Measurements from ENCODE around the gene CACNA1A. TPM values are rescaled to one million over a fixed set of nuclear protein-coding genes. Genes with fewer than 3 reads are reported as not detected.
A peak's percentile ranks its signal among the peaks of the same experiment; 100 is the strongest.

The CACNA1A gene
- polyA plus RNA-seq, 3 donors, result 0.08 to 0.09 TPM; not detected in 1

DNA sequence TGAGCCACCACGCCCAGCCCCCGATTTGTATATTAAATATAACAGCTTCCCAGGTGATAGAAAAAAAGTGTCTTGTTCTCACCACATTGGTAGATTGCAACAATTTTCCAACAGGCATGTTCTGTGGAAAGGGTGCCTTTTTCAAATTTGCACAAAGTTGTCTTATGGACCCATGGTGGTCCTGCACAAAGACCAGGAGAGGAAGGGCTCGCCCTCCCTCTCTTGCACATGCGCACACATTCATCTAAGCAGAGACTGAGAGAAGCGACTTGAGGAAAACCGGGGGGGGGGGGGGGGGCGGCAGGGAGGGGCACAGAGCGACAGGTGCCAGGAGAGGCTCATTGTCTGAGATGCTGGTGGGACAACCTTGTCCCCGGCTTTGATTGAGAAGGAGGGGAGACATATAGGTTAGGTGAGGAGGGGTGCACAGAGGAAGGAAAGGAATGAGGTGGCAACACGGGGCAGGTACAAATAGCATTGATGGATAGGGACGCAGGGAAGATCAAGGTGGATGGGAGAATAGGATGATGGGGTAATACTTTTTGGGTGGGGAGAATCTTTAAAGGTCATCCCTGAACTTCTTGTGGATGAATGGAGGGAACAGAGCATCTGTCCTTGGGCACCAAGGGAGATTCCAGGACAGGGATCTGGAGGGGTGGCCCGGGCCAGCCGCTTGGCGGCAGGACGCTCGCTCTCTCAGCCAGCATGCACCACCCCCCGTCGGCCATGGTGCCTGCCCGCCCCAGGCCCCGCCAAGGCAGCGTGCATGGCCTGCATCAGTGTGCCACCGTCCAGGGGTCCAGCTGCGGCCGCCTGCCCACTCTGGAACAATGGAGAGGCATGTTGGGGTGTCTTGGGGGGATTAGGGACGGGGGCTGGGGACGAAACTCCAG lies 280.1 kb downstream of the CACNA1A start:
- H3K4me3 Mint-ChIP-seq, result no peak overlapping the region
- Histone ChIP-seq H3K27ac (ENCODE audit: low read depth in 1 of 2, low read length in 2 of 2) (no peak overlapping the region), H3K27me3 (ENCODE audit: control insufficient read depth in 2 of 2, insufficient read depth in 2 of 2, low read length in 2 of 2) (no peaks in the 10 kb centered on the region), H4K20me1 (ENCODE audit: insufficient read depth, low read length) (no peaks in the 10 kb centered on the region), H3K79me2 (ENCODE audit: insufficient read depth, low read length) (no peaks in the 10 kb centered on the region), H3K4me2 (replicated peaks; ENCODE audit: extremely low read depth, low read length, poor library complexity, severe bottlenecking) (no peak overlapping the region), H2AFZ (ENCODE audit: insufficient read depth, low read depth, low read length, poor library complexity, severe bottlenecking) (no peak overlapping the region), H3K4me1 (ENCODE audit: control insufficient read depth in 1 of 2, insufficient read depth in 2 of 2, low read length in 2 of 2) (no peaks in the 10 kb centered on the region), H3K9me3 (replicated peaks in 1 of 2; ENCODE audit: control insufficient read depth in 1 of 2, insufficient read depth in 1 of 2, low read length in 2 of 2) (no peaks in the 10 kb centered on the region), H3K36me3 (replicated peaks in 1 of 2; ENCODE audit: control insufficient read depth in 1 of 2, insufficient read depth in 2 of 2, low read length in 2 of 2) (no peaks in the 10 kb centered on the region), H3K9ac (ENCODE audit: insufficient read depth, low read length, poor library complexity, severe bottlenecking) (no peak overlapping the region), H3K4me3 (replicated peaks in 1 of 3; ENCODE audit: low read depth in 2 of 3, low read length in 3 of 3) (no peak overlapping the region)
- intact Hi-C loops (cut with micrococcal nuclease), result no loop called here
- H3K27ac Mint-ChIP-seq, result peak overlapping the region in 1 of 7 donors; percentile 15
- H3K27me3 Mint-ChIP-seq (ENCODE audit: low read depth in 3 of 3), result peaks cover 10 to 16% (median 13%) of the 10 kb centered on the region in 3 donors
- DNase-seq, result no peak
- H3K36me3 Mint-ChIP-seq, result no peaks in the 10 kb centered on the region
- no peaks in the 10 kb centered on the region for H3K4me1 Mint-ChIP-seq
- WGBS (ENCODE audit: insufficient coverage), result 91% methylated on average over 17 of the region's 26 CpGs
- peaks cover 0 to 2% (median 0%) of the 10 kb centered on the region in 7 donors for H3K9me3 Mint-ChIP-seq
- TF ChIP-seq, protein P1, sequence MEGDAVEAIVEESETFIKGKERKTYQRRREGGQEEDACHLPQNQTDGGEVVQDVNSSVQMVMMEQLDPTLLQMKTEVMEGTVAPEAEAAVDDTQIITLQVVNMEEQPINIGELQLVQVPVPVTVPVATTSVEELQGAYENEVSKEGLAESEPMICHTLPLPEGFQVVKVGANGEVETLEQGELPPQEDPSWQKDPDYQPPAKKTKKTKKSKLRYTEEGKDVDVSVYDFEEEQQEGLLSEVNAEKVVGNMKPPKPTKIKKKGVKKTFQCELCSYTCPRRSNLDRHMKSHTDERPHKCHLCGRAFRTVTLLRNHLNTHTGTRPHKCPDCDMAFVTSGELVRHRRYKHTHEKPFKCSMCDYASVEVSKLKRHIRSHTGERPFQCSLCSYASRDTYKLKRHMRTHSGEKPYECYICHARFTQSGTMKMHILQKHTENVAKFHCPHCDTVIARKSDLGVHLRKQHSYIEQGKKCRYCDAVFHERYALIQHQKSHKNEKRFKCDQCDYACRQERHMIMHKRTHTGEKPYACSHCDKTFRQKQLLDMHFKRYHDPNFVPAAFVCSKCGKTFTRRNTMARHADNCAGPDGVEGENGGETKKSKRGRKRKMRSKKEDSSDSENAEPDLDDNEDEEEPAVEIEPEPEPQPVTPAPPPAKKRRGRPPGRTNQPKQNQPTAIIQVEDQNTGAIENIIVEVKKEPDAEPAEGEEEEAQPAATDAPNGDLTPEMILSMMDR (IDR thresholded peaks at IDR 0.05), result no peak

DNA sequence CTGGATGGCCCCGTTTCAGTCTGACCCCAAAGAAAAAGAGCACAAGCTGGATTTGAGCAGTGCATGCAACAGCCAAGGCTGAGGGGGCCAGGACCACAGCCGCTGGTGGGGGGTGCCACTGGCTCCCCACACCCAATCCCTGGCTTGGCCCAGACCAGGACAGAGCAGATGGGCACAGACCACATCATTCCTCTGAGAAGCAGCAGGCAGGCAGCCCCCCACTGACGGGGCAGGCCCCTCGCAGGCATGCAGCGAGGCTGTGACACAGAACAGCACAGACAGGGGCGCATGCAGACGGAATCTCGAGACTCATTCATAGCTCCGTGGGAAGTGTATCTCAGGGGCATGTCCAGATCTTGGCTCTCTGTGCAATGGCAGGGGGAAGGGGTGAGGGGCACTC lies 281.2 kb downstream of the CACNA1A start:
- Histone ChIP-seq H3K4me1 (ENCODE audit: control insufficient read depth in 1 of 2, insufficient read depth in 2 of 2, low read length in 2 of 2) (no peaks in the 10 kb centered on the region), H3K27me3 (ENCODE audit: control insufficient read depth in 2 of 2, insufficient read depth in 2 of 2, low read length in 2 of 2) (no peaks in the 10 kb centered on the region), H3K27ac (ENCODE audit: low read depth in 1 of 2, low read length in 2 of 2) (no peak overlapping the region), H3K4me2 (replicated peaks; ENCODE audit: extremely low read depth, low read length, poor library complexity, severe bottlenecking) (no peak overlapping the region), H4K20me1 (ENCODE audit: insufficient read depth, low read length) (no peaks in the 10 kb centered on the region), H3K36me3 (replicated peaks in 1 of 2; ENCODE audit: control insufficient read depth in 1 of 2, insufficient read depth in 2 of 2, low read length in 2 of 2) (no peaks in the 10 kb centered on the region), H3K9me3 (replicated peaks in 1 of 2; ENCODE audit: control insufficient read depth in 1 of 2, insufficient read depth in 1 of 2, low read length in 2 of 2) (no peaks in the 10 kb centered on the region), H3K4me3 (replicated peaks in 1 of 3; ENCODE audit: low read depth in 2 of 3, low read length in 3 of 3) (no peak overlapping the region), H3K79me2 (ENCODE audit: insufficient read depth, low read length) (no peaks in the 10 kb centered on the region), H2AFZ (ENCODE audit: insufficient read depth, low read depth, low read length, poor library complexity, severe bottlenecking) (no peak overlapping the region), H3K9ac (ENCODE audit: insufficient read depth, low read length, poor library complexity, severe bottlenecking) (no peak overlapping the region)
- peaks cover 5% of the 10 kb centered on the region for H3K4me1 Mint-ChIP-seq
- H3K27me3 Mint-ChIP-seq (ENCODE audit: low read depth in 3 of 3), result peaks cover 7 to 16% (median 11%) of the 10 kb centered on the region in 3 donors
- H3K27ac Mint-ChIP-seq, result no peak overlapping the region
- intact Hi-C loops (cut with micrococcal nuclease), result no loop called here
- TF ChIP-seq, protein P1 (IDR thresholded peaks at IDR 0.05), result no peak
- H3K9me3 Mint-ChIP-seq, result peaks cover 0 to 7% (median 0%) of the 10 kb centered on the region in 7 donors
- H3K4me3 Mint-ChIP-seq, result no peak overlapping the region
- no peak for DNase-seq
- 85% methylated on average over 9 of the region's 9 CpGs for WGBS (ENCODE audit: insufficient coverage)
- no peaks in the 10 kb centered on the region for H3K36me3 Mint-ChIP-seq

Data from CD14-positive monocyte (primary cell).